Measurements from ENCODE around the gene CCDC158.
"Not testable (repeated sequence)": the region's sequence is repeated elsewhere in the genome, so short reads cannot be mapped to it uniquely, and the experiment has no call there.

DNA sequence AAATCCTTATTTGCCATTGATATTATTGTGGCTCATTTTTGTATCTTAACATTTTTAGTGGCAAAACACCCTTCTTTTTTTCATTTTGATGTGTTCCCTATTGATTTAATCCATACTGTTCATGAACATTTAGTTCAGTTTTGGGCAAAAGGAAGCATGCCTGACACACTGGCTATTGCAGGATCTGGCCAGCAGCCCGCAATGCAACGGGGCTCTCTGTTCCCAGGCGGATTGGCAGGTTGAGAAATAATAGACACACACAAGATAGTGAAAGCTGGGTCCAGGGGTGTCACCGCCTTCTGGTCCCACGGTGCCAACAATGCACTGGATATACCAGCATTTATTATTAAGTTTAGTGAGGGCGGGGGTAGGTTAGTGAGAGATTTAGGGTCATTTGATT, 139.3 kb downstream of the CCDC158 start:
- TF ChIP-seq, protein P1, sequence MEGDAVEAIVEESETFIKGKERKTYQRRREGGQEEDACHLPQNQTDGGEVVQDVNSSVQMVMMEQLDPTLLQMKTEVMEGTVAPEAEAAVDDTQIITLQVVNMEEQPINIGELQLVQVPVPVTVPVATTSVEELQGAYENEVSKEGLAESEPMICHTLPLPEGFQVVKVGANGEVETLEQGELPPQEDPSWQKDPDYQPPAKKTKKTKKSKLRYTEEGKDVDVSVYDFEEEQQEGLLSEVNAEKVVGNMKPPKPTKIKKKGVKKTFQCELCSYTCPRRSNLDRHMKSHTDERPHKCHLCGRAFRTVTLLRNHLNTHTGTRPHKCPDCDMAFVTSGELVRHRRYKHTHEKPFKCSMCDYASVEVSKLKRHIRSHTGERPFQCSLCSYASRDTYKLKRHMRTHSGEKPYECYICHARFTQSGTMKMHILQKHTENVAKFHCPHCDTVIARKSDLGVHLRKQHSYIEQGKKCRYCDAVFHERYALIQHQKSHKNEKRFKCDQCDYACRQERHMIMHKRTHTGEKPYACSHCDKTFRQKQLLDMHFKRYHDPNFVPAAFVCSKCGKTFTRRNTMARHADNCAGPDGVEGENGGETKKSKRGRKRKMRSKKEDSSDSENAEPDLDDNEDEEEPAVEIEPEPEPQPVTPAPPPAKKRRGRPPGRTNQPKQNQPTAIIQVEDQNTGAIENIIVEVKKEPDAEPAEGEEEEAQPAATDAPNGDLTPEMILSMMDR (IDR thresholded peaks at IDR 0.05; ENCODE audit: extremely low read depth in 1 of 2, insufficient read depth in 1 of 2, low read depth in 1 of 2, low read length in 2 of 2), result not testable (repeated sequence)
- not testable (repeated sequence) for TF ChIP-seq EZH2 (IDR thresholded peaks at IDR 0.05; ENCODE audit: borderline replicate concordance, low read depth, low read length, severe bottlenecking); MYC (IDR thresholded peaks at IDR 0.05; ENCODE audit: low read depth, low read length); POLR2A (IDR thresholded peaks at IDR 0.05; ENCODE audit: low read depth, low read length); POLR2AphosphoS5 (IDR thresholded peaks at IDR 0.05; ENCODE audit: insufficient read depth, low read depth, low read length); JUN (IDR thresholded peaks at IDR 0.05; ENCODE audit: borderline replicate concordance, insufficient read depth, insufficient read length, low read depth); FOS (IDR thresholded peaks at IDR 0.05; ENCODE audit: borderline replicate concordance, insufficient read depth, low read length); GATA2 (IDR thresholded peaks at IDR 0.05; ENCODE audit: insufficient read depth, insufficient read length, low read depth, low read length)
- TF ChIP-seq, protein P2, sequence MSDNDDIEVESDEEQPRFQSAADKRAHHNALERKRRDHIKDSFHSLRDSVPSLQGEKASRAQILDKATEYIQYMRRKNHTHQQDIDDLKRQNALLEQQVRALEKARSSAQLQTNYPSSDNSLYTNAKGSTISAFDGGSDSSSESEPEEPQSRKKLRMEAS (IDR thresholded peaks at IDR 0.05; ENCODE audit: insufficient read depth, insufficient read length), result not testable (repeated sequence)

All from endothelial cell of umbilical vein (primary cell).